PC-9 (cell line): ENCODE data around the gene VENTX.

Source experiments
- EZH2 ChIP-seq: fragments of 200-600 bp; sonication (generic); IDR thresholded peaks from 2 replicates; pipeline ENCODE4 v1.8.0; 2017; ENCODE audit warnings: antibody characterized with exemption, low read depth
- TF ChIP-seq, protein P1 (sequence below): fragments of 200-600 bp; sonication (generic); conservative IDR thresholded peaks from 2 replicates; pipeline ENCODE4 v1.6.1; 2017; ENCODE audit warnings: mixed run types, antibody characterized with exemption, mild to moderate bottlenecking, moderate library complexity

DNA sequence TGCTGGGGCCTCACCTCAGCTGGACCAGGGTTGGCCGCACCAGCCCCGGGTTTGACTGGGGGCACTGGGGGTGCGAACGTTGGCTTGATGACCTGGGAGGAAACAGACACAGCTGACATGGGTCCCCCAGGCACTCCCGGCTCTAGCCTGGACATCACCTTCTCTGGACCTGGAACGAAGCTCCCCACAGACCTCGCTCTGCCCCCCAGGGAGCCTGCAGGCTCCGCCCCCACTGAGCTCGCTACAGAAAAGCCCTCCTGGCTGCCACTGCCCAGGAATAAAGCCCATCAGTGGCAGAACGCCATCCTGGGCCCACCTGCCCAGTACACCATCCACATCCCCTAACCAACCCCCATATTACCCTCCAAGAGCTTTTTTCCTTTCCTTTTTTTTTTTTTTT is 26.0 kb downstream of the VENTX start:
- TF ChIP-seq, protein P1, sequence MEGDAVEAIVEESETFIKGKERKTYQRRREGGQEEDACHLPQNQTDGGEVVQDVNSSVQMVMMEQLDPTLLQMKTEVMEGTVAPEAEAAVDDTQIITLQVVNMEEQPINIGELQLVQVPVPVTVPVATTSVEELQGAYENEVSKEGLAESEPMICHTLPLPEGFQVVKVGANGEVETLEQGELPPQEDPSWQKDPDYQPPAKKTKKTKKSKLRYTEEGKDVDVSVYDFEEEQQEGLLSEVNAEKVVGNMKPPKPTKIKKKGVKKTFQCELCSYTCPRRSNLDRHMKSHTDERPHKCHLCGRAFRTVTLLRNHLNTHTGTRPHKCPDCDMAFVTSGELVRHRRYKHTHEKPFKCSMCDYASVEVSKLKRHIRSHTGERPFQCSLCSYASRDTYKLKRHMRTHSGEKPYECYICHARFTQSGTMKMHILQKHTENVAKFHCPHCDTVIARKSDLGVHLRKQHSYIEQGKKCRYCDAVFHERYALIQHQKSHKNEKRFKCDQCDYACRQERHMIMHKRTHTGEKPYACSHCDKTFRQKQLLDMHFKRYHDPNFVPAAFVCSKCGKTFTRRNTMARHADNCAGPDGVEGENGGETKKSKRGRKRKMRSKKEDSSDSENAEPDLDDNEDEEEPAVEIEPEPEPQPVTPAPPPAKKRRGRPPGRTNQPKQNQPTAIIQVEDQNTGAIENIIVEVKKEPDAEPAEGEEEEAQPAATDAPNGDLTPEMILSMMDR = no peak
- no peak for TF ChIP-seq EZH2
